Stimulated activated CD8-positive, alpha-beta memory T cell treated with anti-CD3 and anti-CD28 coated beads, Interleukin-15, amount 100 ng/mL, for 48 hours (primary cell): Measurements from ENCODE around the gene GNB1.
"Not testable (repeated sequence)": the region's sequence is repeated elsewhere in the genome, so short reads cannot be mapped to it uniquely, and the experiment has no call there.

Source experiments
- DNase-seq, 2 donors: peaks; one replicate each; pipeline ENCODE4 v3.0.0-alpha.2; 2020; ENCODE audit warnings: low read depth in 2 of 2

GNB1 gene

GRCh38 chr1:1859970-1860697 is 30.8 kb downstream of the GNB1 start:
- not testable (repeated sequence) for DNase-seq

- DNase-seq = no peak
Observed at GRCh38 chr1:1858382-1859086, 32.4 kb downstream of the GNB1 start.

- no peak for DNase-seq
Observed at GRCh38 chr1:1857096-1857703, 33.7 kb downstream of the GNB1 start.

- DNase-seq = not testable (repeated sequence)
Observed at GRCh38 chr1:1856161-1856560, 34.7 kb downstream of the GNB1 start.

- DNase-seq = no peak
Observed at GRCh38 chr1:1853593-1854257, 37.2 kb downstream of the GNB1 start.

- DNase-seq = no peak
Observed at GRCh38 chr1:1852619-1853414, 38.1 kb downstream of the GNB1 start.

GRCh38 chr1:1847890-1848289 is 43.0 kb downstream of the GNB1 start:
- no peak for DNase-seq

GRCh38 chr1:1847061-1847850 is 43.6 kb downstream of the GNB1 start:
- no peak for DNase-seq

- DNase-seq = no peak
Observed at GRCh38 chr1:1846386-1846918, 44.4 kb downstream of the GNB1 start.

GRCh38 chr1:1842360-1843146 is 48.3 kb downstream of the GNB1 start:
- DNase-seq = no peak

- no peak for DNase-seq
Observed at GRCh38 chr1:1841575-1841995, 49.3 kb downstream of the GNB1 start.

GRCh38 chr1:1839311-1839965 is 51.4 kb downstream of the GNB1 start:
- no peak for DNase-seq

- no peak for DNase-seq
Observed at GRCh38 chr1:1836119-1836518, 54.8 kb downstream of the GNB1 start.

- DNase-seq = no peak
Observed at GRCh38 chr1:1835546-1835945, 55.3 kb downstream of the GNB1 start.

- no peak for DNase-seq
Observed at GRCh38 chr1:1833916-1834325, 57.0 kb downstream of the GNB1 start.

GRCh38 chr1:1833456-1833855 is 57.4 kb downstream of the GNB1 start:
- no peak for DNase-seq

GRCh38 chr1:1832820-1833219 is 58.1 kb downstream of the GNB1 start:
- DNase-seq = no peak

- no peak for DNase-seq
Observed at GRCh38 chr1:1832166-1832565, 58.7 kb downstream of the GNB1 start.
